Lower lobe of right lung (tissue), 2 donors: ENCODE measurements around the gene SRGAP3. TPM values are rescaled to one million over a fixed set of nuclear protein-coding genes. Genes with fewer than 3 reads are reported as not detected.

Experiments
- ATAC-seq, 2 donors: fragments of 200-7000 bp; cut with Tn5 transposase; one replicate each; pipeline ENCODE4 v1.9.1; 2020 to 2022; ENCODE audit warnings: mild to moderate bottlenecking in 2 of 2, moderate library complexity in 2 of 2
- DNase-seq: peaks from one replicate; pipeline ENCODE4 v3.0.0-alpha.2; 2020
- H3K27ac ChIP-seq: fragments of 200-600 bp; one replicate; pipeline ENCODE4 v1.8.0; 2022
- H3K27me3 ChIP-seq: fragments of 200-600 bp; one replicate; pipeline ENCODE4 v1.8.0; 2022; ENCODE audit warnings: low read depth
- H3K36me3 ChIP-seq: fragments of 200-600 bp; one replicate; pipeline ENCODE4 v1.8.0; 2022; ENCODE audit warnings: mild to moderate bottlenecking
- H3K4me1 ChIP-seq: fragments of 200-600 bp; one replicate; pipeline ENCODE4 v1.8.0; 2022
- H3K4me3 ChIP-seq: fragments of 200-600 bp; one replicate; pipeline ENCODE4 v1.8.0; 2022; ENCODE audit warnings: mild to moderate bottlenecking
- H3K9me3 ChIP-seq: fragments of 200-600 bp; one replicate; pipeline ENCODE4 v1.8.0; 2022
- intact Hi-C: fragments of 100-400 bp; cut with DNase I; formaldehyde crosslinking; loops from one replicate; pipeline ENCODE4 v1.11.0; 2022
- total RNA-seq: library from RNA; stranded (reverse); fragmentation: NEBNext Ultra II Directional; extraction: Animal tissue kit (Norgen Biotek cat#: 25700); gene quantifications from one replicate; pipeline ENCODE4 v1.2.1, GENCODE V29; 2021
- TF ChIP-seq, protein P1 (sequence below): fragments of 200-600 bp; IDR thresholded peaks from one replicate; pipeline ENCODE4 v1.8.0; 2022; ENCODE audit warnings: antibody characterized with exemption, mild to moderate bottlenecking
- donor health status: DM: no; HTN: yes; CAD: no; lungs with severe emphysema.

Gene SRGAP3
- total RNA-seq, 1 donor from 2014 or later, result 7.8 TPM

DNA sequence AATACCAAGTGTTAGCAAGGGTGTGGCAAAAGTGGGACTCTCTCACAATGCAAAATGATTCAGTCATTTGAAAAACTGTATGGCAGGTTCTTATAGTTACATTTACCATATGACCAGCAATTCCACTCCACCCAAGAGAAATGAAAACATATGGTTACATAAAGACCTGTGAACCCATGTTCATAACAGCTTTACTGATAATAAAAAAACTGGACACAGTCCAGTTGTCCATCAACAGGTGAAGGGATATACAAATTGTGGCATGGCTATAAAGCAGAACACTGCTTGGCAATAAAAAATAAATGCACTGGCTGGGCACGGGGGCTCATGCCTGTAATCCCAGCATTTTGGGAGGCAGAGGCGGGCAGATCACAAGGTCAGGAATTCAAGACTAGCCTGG, 316.9 kb downstream of the SRGAP3 start:
- Histone ChIP-seq H3K27ac (no peak overlapping the region), H3K4me3 (no peak overlapping the region), H3K4me1 (no peaks in the 10 kb centered on the region), H3K9me3 (no peaks in the 10 kb centered on the region), H3K27me3 (no peaks in the 10 kb centered on the region), H3K36me3 (no peaks in the 10 kb centered on the region)
- intact Hi-C loops, result no loop called here
- TF ChIP-seq, protein P1, sequence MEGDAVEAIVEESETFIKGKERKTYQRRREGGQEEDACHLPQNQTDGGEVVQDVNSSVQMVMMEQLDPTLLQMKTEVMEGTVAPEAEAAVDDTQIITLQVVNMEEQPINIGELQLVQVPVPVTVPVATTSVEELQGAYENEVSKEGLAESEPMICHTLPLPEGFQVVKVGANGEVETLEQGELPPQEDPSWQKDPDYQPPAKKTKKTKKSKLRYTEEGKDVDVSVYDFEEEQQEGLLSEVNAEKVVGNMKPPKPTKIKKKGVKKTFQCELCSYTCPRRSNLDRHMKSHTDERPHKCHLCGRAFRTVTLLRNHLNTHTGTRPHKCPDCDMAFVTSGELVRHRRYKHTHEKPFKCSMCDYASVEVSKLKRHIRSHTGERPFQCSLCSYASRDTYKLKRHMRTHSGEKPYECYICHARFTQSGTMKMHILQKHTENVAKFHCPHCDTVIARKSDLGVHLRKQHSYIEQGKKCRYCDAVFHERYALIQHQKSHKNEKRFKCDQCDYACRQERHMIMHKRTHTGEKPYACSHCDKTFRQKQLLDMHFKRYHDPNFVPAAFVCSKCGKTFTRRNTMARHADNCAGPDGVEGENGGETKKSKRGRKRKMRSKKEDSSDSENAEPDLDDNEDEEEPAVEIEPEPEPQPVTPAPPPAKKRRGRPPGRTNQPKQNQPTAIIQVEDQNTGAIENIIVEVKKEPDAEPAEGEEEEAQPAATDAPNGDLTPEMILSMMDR, result no peak
- no peak for DNase-seq
- ATAC-seq, result no peak

- Histone ChIP-seq H3K9me3 (no peaks in the 10 kb centered on the region), H3K27me3 (no peaks in the 10 kb centered on the region), H3K36me3 (no peaks in the 10 kb centered on the region), H3K4me1 (no peaks in the 10 kb centered on the region), H3K4me3 (no peak overlapping the region), H3K27ac (no peak overlapping the region)
- intact Hi-C loops, result no loop called here
- TF ChIP-seq, protein P1, result no peak
- DNase-seq (no peak), ATAC-seq (no peak)
Measured at GRCh38 chr3:8931342-8931741, 318.1 kb downstream of the SRGAP3 start.

Other genes with a start within 250 kb of the SRGAP3 start
- gene THUMPD3, start 113.4 kb upstream of the SRGAP3 start, total RNA-seq, result 29.2 TPM
- 116 TPM for gene SETD5, start 148.0 kb upstream of the SRGAP3 start, total RNA-seq